Prostate gland (tissue), 2 donors: ENCODE measurements around the gene PTPRU. TPM values are rescaled to one million over a fixed set of nuclear protein-coding genes. Genes with fewer than 3 reads are reported as not detected.

ENCODE experiments used
- DNase-seq: peaks from one replicate; pipeline ENCODE4 v3.0.0-alpha.2; 2019; ENCODE audit warnings: low spot score
- H3K27ac ChIP-seq, 2 donors: fragments of 200-600 bp; sonication (generic); 2 replicates each; pipeline ENCODE4 v1.5.1; 2017 to 2019
- H3K27me3 ChIP-seq: fragments of 200-600 bp; sonication (generic); replicated peaks from 2 replicates; pipeline ENCODE4 v1.5.1; 2019; ENCODE audit not compliant: insufficient read depth
- H3K36me3 ChIP-seq, 2 donors: fragments of 200-600 bp; sonication (generic); 1 replicate in 1 of 2; 2 replicates in 1 of 2; pipeline versions ENCODE4 v1.5.1 to v1.8.1; 2017 to 2019
- H3K4me1 ChIP-seq: fragments of 200-600 bp; sonication (generic); replicated peaks from 2 replicates; pipeline ENCODE4 v1.5.1; 2019
- H3K4me3 ChIP-seq, 2 donors: fragments of 200-600 bp; sonication (generic); 2 replicates each; pipeline ENCODE4 v1.5.1; 2017 to 2019
- H3K9me3 ChIP-seq: fragments of 200-600 bp; sonication (generic); 2 replicates; pipeline ENCODE4 v1.5.1; 2017
- POLR2A ChIP-seq: fragments of 450-650 bp; IDR thresholded peaks from one replicate; pipeline ENCODE4 v1.6.1; 2016; ENCODE audit warnings: antibody characterized with exemption, mild to moderate bottlenecking
- POLR2AphosphoS5 ChIP-seq: sonication (generic); formaldehyde crosslinking; IDR thresholded peaks from one replicate; pipeline ENCODE4 v1.6.1; 2017; ENCODE audit warnings: antibody characterized with exemption
- WGBS: methylation state at CpG from one replicate; pipeline ENCODE4 v1.1.5; 2018; 5-methylcytosine and 5-hydroxymethylcytosine counted together
- intact Hi-C: fragments of 100-400 bp; cut with DNase I; formaldehyde crosslinking; loops from one replicate; pipeline ENCODE4 v1.14.2; 2022
- total RNA-seq, 2 donors: library from RNA; depleted of rRNA; stranded (reverse); fragments of >200 nt; gene quantifications; one replicate each; pipeline ENCODE4 v1.1.0, GENCODE V29; 2016
- TF ChIP-seq, protein P1 (sequence below), 4 experiments: fragments of 200-600 bp in 2 of 4; fragments of 450-650 bp in 2 of 4; sonication (generic) in 2 of 4; IDR thresholded peaks; 1 replicate in 3 of 4; 2 replicates in 1 of 4; pipeline ENCODE4 v1.5.1; 2016 to 2019; ENCODE audit warnings: antibody characterized with exemption in 4 of 4, mild to moderate bottlenecking in 2 of 4, moderate library complexity in 2 of 4

The PTPRU gene
- total RNA-seq, 2 donors from 2014 or later, result 49.9 to 60.5 TPM

GRCh38 chr1:29266912-29267311 lies 30.6 kb downstream of the PTPRU start:
- no peak for DNase-seq
- intact Hi-C loops, result no loop called here
- Histone ChIP-seq H3K27ac (no peak overlapping the region), H3K4me1 (peaks cover 5% of the 10 kb centered on the region), H3K4me3 (no peak overlapping the region), H3K27me3 (no peaks in the 10 kb centered on the region), H3K9me3 (no peaks in the 10 kb centered on the region), H3K36me3 (no peaks in the 10 kb centered on the region)
- 93% methylated on average over 3 of the region's 3 CpGs for WGBS
- TF ChIP-seq POLR2A (no peak), POLR2AphosphoS5 (no peak)
- TF ChIP-seq, protein P1, sequence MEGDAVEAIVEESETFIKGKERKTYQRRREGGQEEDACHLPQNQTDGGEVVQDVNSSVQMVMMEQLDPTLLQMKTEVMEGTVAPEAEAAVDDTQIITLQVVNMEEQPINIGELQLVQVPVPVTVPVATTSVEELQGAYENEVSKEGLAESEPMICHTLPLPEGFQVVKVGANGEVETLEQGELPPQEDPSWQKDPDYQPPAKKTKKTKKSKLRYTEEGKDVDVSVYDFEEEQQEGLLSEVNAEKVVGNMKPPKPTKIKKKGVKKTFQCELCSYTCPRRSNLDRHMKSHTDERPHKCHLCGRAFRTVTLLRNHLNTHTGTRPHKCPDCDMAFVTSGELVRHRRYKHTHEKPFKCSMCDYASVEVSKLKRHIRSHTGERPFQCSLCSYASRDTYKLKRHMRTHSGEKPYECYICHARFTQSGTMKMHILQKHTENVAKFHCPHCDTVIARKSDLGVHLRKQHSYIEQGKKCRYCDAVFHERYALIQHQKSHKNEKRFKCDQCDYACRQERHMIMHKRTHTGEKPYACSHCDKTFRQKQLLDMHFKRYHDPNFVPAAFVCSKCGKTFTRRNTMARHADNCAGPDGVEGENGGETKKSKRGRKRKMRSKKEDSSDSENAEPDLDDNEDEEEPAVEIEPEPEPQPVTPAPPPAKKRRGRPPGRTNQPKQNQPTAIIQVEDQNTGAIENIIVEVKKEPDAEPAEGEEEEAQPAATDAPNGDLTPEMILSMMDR (IDR thresholded peaks at IDR 0.05), result no peak

DNA sequence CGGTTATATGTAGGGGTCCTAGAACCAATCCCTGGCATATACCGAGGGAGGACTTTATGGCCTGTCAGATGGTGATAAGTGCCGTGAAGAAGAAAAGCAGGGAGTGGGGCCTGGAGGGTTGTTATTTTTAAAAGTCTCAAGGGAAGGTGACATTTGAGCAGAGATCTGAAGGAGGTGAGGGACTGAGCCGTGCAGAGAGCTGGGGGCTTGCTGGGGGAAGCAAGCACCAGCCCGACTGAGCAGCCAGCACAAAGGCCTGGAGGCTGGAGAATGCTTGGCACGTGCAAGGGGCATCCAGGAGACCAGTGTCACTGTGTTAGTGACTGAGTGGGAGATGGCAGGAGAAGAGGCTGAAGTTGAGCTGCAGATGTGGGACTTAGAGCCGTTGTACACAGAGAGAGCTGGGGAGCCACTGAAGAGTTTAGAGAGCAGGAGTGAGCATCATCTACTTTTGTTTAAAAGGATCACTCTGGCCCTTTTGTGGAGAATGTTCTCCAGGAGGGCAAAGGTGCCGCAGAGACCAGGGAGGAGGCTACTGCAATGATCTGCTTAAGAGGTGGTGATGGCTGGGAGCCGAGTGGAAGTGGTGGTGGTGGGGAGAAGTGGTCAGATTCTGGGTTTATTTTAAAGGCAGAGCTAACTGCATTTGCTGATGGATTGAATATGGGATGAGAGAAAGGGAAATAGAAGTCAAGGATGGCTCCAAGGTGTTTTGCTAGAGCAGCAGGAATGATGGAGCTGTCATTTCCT lies 31.2 kb downstream of the PTPRU start:
- Histone ChIP-seq H3K9me3 (no peaks in the 10 kb centered on the region), H3K27ac (no peak overlapping the region), H3K36me3 (no peaks in the 10 kb centered on the region), H3K4me1 (peaks cover 5% of the 10 kb centered on the region), H3K4me3 (no peak overlapping the region), H3K27me3 (no peaks in the 10 kb centered on the region)
- WGBS, result 79% methylated on average over 9 of the region's 9 CpGs
- no peak for DNase-seq
- intact Hi-C loops, result no loop called here
- no peak for TF ChIP-seq POLR2AphosphoS5
- TF ChIP-seq, protein P1 (IDR thresholded peaks at IDR 0.05), result no peak
- no peak for TF ChIP-seq POLR2A

GRCh38 chr1:29269382-29269781 lies 33.1 kb downstream of the PTPRU start:
- intact Hi-C loops, result no loop called here
- no peaks in the 10 kb centered on the region for H3K9me3 ChIP-seq
- no peak overlapping the region for H3K27ac ChIP-seq
- TF ChIP-seq POLR2A (no peak), POLR2AphosphoS5 (no peak)
- TF ChIP-seq, protein P1 (IDR thresholded peaks at IDR 0.05), result no peak
- no peak for DNase-seq
- H3K4me1 ChIP-seq, result peaks cover 5% of the 10 kb centered on the region
- 75% methylated on average over 8 of the region's 8 CpGs for WGBS
- H3K27me3 ChIP-seq, result no peaks in the 10 kb centered on the region
- no peaks in the 10 kb centered on the region for H3K36me3 ChIP-seq
- no peak overlapping the region for H3K4me3 ChIP-seq

DNA sequence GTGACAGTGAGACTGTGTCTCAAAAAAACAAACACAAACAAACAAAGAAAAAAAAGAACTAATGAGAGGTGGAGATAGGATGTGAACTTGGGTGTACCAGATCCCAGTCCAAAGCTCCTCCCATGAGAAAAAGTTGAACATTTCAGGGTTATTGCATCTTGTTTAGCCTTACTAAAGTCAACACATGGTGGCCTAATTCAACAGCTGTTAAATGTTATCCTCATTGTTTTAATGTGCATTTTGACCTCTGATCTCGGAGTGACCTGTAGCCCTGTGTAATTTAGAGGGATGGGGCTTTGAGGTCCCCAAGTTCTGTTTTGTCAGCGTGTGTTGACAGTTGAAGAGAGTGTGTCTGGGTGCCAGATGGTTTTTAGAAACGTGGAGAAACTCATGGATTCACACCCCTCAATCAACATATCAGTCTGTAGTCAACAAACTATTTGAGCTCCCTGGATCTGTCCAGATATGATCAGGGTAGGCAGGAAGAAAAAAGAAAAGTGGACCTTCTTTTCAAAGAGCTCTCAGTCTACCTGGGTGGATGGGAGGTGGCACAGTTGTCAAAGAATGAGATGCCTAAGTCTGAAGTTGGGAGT lies 34.7 kb downstream of the PTPRU start:
- 58% methylated on average over 3 of the region's 3 CpGs for WGBS
- Histone ChIP-seq H3K27me3 (no peaks in the 10 kb centered on the region), H3K9me3 (no peaks in the 10 kb centered on the region), H3K36me3 (no peaks in the 10 kb centered on the region), H3K4me3 (no peak overlapping the region), H3K27ac (no peak overlapping the region), H3K4me1 (peaks cover 5% of the 10 kb centered on the region)
- TF ChIP-seq, protein P1 (IDR thresholded peaks at IDR 0.05), result no peak
- TF ChIP-seq POLR2AphosphoS5 (no peak), POLR2A (no peak)
- intact Hi-C loops, result no loop called here
- DNase-seq, result no peak

DNA sequence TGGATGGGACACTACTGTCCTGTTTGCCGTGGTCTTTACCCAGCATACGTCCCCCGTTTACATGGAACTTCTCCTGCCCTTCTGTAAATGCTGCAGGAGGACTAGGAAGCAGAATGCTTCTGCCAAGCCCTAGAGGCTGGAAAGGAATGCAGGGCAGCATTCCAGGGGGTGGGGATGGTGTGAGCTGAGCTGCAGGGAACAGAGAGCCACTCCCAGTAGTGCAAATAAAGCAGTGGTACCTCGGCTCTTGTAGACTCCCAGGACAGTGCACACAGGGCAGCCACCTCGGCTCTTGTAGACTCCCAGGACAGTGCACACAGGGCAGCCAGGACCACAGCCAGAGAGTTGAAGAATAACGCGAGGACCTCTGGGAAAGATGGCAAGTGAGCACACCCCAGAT lies 35.4 kb downstream of the PTPRU start:
- WGBS, result 6% methylated on average over 7 of the region's 7 CpGs

More for the DNA sequence above, 35.4 kb downstream of the PTPRU start:
- DNase-seq, result peak; percentile 81
- Histone ChIP-seq H3K9me3 (no peaks in the 10 kb centered on the region), H3K4me3 (no peak overlapping the region), H3K27ac (no peak overlapping the region), H3K4me1 (peaks cover 5% of the 10 kb centered on the region), H3K27me3 (no peaks in the 10 kb centered on the region), H3K36me3 (no peaks in the 10 kb centered on the region)
- TF ChIP-seq POLR2AphosphoS5 (peak; percentile 76), POLR2A (no peak)
- TF ChIP-seq, protein P1 (IDR thresholded peaks at IDR 0.05), result peak in 1 of 4 experiments; percentile 21
- intact Hi-C loops, result no loop called here
